ENCODE measurements around the gene CD209. TPM values are rescaled to one million over a fixed set of nuclear protein-coding genes. Genes with fewer than 3 reads are reported as not detected.
"Not testable (repeated sequence)": the region's sequence is repeated elsewhere in the genome, so short reads cannot be mapped to it uniquely, and the experiment has no call there.

Gene CD209
- total RNA-seq, result 0.04 and 0.07 TPM in 2 replicates

GRCh38 chr19:7746903-7747884 lies at the start of gene CD209:
Gene CD209, minus strand, starts transcription at chr19:7747534. Its CDS starts 23 bp downstream, at chr19:7747511.
- no peak for DNase-seq (ENCODE audit: low read depth)
- no peaks in the 10 kb centered on the region for H3K36me3 ChIP-seq (ENCODE audit: control insufficient read depth, insufficient read depth, low read length)
- no peaks in the 10 kb centered on the region for H3K27me3 ChIP-seq (ENCODE audit: control insufficient read depth, insufficient read depth, low read length)
- no peak within 1 kb of the TSS for H3K4me3 ChIP-seq (ENCODE audit: low read depth, low read length)
- no peak for TF ChIP-seq CTCF (IDR thresholded peaks at IDR 0.05; ENCODE audit: insufficient read depth, low read length, poor library complexity, severe bottlenecking)

- Histone ChIP-seq H3K36me3 (ENCODE audit: control insufficient read depth, insufficient read depth, low read length) (no peaks in the 10 kb centered on the region), H3K4me3 (ENCODE audit: low read depth, low read length) (no peak overlapping the region), H3K27me3 (ENCODE audit: control insufficient read depth, insufficient read depth, low read length) (peaks cover 5% of the 10 kb centered on the region)
- no peak for TF ChIP-seq CTCF (IDR thresholded peaks at IDR 0.05; ENCODE audit: insufficient read depth, low read length, poor library complexity, severe bottlenecking)
- DNase-seq (ENCODE audit: low read depth), result no peak
Measured at GRCh38 chr19:7795555-7796161, 48.3 kb upstream of the CD209 start.

GRCh38 chr19:7793493-7793892 lies 46.2 kb upstream of the CD209 start:
- peaks cover 20% of the 10 kb centered on the region for H3K27me3 ChIP-seq (ENCODE audit: control insufficient read depth, insufficient read depth, low read length)
- no peaks in the 10 kb centered on the region for H3K36me3 ChIP-seq (ENCODE audit: control insufficient read depth, insufficient read depth, low read length)
- H3K4me3 ChIP-seq (ENCODE audit: low read depth, low read length), result no peak overlapping the region
- TF ChIP-seq CTCF (IDR thresholded peaks at IDR 0.05; ENCODE audit: insufficient read depth, low read length, poor library complexity, severe bottlenecking), result no peak
- no peak for DNase-seq (ENCODE audit: low read depth)

- not testable (repeated sequence) for H3K4me3 ChIP-seq (ENCODE audit: low read depth, low read length); H3K36me3 ChIP-seq (ENCODE audit: control insufficient read depth, insufficient read depth, low read length); DNase-seq (ENCODE audit: low read depth)
- H3K27me3 ChIP-seq (ENCODE audit: control insufficient read depth, insufficient read depth, low read length), result peaks cover 26% of the 10 kb centered on the region
Measured at GRCh38 chr19:7792701-7793100, 45.4 kb upstream of the CD209 start.

- Histone ChIP-seq H3K36me3 (ENCODE audit: control insufficient read depth, insufficient read depth, low read length) (no peaks in the 10 kb centered on the region), H3K27me3 (ENCODE audit: control insufficient read depth, insufficient read depth, low read length) (peaks cover 30% of the 10 kb centered on the region), H3K4me3 (ENCODE audit: low read depth, low read length) (no peak overlapping the region)
- no peak for DNase-seq (ENCODE audit: low read depth)
- no peak for TF ChIP-seq CTCF (IDR thresholded peaks at IDR 0.05; ENCODE audit: insufficient read depth, low read length, poor library complexity, severe bottlenecking)
Measured at GRCh38 chr19:7792281-7792680, 44.9 kb upstream of the CD209 start.

- H3K27me3 ChIP-seq (ENCODE audit: control insufficient read depth, insufficient read depth, low read length), result peaks cover 35% of the 10 kb centered on the region
- no peak for DNase-seq (ENCODE audit: low read depth)
Measured at GRCh38 chr19:7790416-7790815, 43.1 kb upstream of the CD209 start.

More at GRCh38 chr19:7790416-7790815, 43.1 kb upstream of the CD209 start:
- Histone ChIP-seq H3K36me3 (ENCODE audit: control insufficient read depth, insufficient read depth, low read length) (no peaks in the 10 kb centered on the region), H3K4me3 (ENCODE audit: low read depth, low read length) (no peak overlapping the region)
- TF ChIP-seq CTCF (IDR thresholded peaks at IDR 0.05; ENCODE audit: insufficient read depth, low read length, poor library complexity, severe bottlenecking), result no peak

Data from kidney epithelial cell (primary cell).